ENCODE measurements around the gene TMEM62.
"Not testable (repeated sequence)": the region's sequence is repeated elsewhere in the genome, so short reads cannot be mapped to it uniquely, and the experiment has no call there.

- TF ChIP-seq CTCF (IDR thresholded peaks at IDR 0.05; ENCODE audit: low read depth, low read length, poor library complexity, severe bottlenecking); EZH2phosphoT487 (IDR thresholded peaks at IDR 0.05; ENCODE audit: borderline replicate concordance, low read length): not testable (repeated sequence)
These were observed 43.8 kb downstream of the TMEM62 start for GRCh38 chr15:43177147-43177546.
